H1 (cell line): ENCODE measurements around the gene PM20D1. TPM values are rescaled to one million over a fixed set of nuclear protein-coding genes. Genes with fewer than 3 reads are reported as not detected.

Experiments used
- CTCF ChIA-PET: fragments of 300-600 bp; sonication (Branson Sonifier 250); formaldehyde crosslinking; loops from one replicate; lab custom pipeline; 2021; ENCODE audit not compliant: partially characterized antibody; lab: Charles Lee
- POLR2A ChIA-PET: fragments of 300-600 bp; sonication (Branson Sonifier 250); formaldehyde crosslinking; loops from one replicate; lab custom pipeline; 2021; ENCODE audit warnings: inconsistent platforms; ENCODE audit not compliant: partially characterized antibody; lab: Charles Lee
- DNase-seq, 2 experiments: peaks; one replicate each; pipeline versions ENCODE4 v3.0.0 to v3.0.0-alpha.2; 2010 to 2022; ENCODE audit warnings: low spot score in 2 of 2, low read depth in 1 of 2, mixed read lengths in 1 of 2
- FAIRE-seq: peaks from 2 replicates; lab custom pipeline; 2011; peaks lifted over from hg19 to GRCh38; lab: Jason Lieb, UNC
- H2AFZ ChIP-seq: 2 replicates; pipeline ENCODE4 v1.8.1; 2012; ENCODE audit warnings: low read length, inconsistent platforms
- H2AK5ac ChIP-seq: 2 replicates; pipeline ENCODE4 v1.6.1; 2013; ENCODE audit warnings: low read depth, low read length
- H2BK120ac ChIP-seq: replicated peaks from 2 replicates; pipeline ENCODE3; 2013; ENCODE audit warnings: low read depth, low read length, inconsistent platforms
- H2BK12ac ChIP-seq: 2 replicates; pipeline ENCODE4 v1.6.1; 2013; ENCODE audit warnings: low read depth, low read length
- H2BK15ac ChIP-seq: 2 replicates; pipeline ENCODE4 v1.6.1; 2013; ENCODE audit warnings: low read length
- H2BK20ac ChIP-seq: 2 replicates; pipeline ENCODE4 v1.6.1; 2013; ENCODE audit warnings: low read length
- H2BK5ac ChIP-seq: 2 replicates; pipeline ENCODE4 v1.6.1; 2013; ENCODE audit warnings: low read depth, low read length
- H3K14ac ChIP-seq: 2 replicates; pipeline ENCODE4 v1.6.1; 2013; ENCODE audit warnings: inconsistent platforms; ENCODE audit not compliant: insufficient read length
- H3K18ac ChIP-seq: 2 replicates; pipeline ENCODE4 v1.6.1; 2013; ENCODE audit warnings: low read length; ENCODE audit errors: extremely low read depth
- H3K23ac ChIP-seq: 2 replicates; pipeline ENCODE4 v1.6.1; 2013; ENCODE audit warnings: inconsistent platforms; ENCODE audit not compliant: insufficient read length
- H3K23me2 ChIP-seq: 2 replicates; pipeline ENCODE4 v1.6.1; 2013; ENCODE audit warnings: low read depth, low read length
- H3K27ac ChIP-seq: 2 replicates; pipeline ENCODE4 v1.6.1; 2011; ENCODE audit warnings: low read depth, low read length, inconsistent platforms
- H3K27me3 ChIP-seq, 4 experiments: replicated peaks in 1 of 4; 1 replicate in 1 of 4; 2 replicates in 3 of 4; pipeline versions ENCODE4 v1.6.1 to v1.8.1; 2011 to 2013; ENCODE audit warnings: low read length in 3 of 4, mild to moderate bottlenecking in 3 of 4, inconsistent platforms in 2 of 4, mixed read lengths in 2 of 4, moderate library complexity in 1 of 4; ENCODE audit not compliant: control insufficient read depth in 3 of 4, insufficient read depth in 3 of 4; ENCODE audit errors: extremely low read depth in 1 of 4
- H3K36me3 ChIP-seq, 4 experiments: 2 replicates each; pipeline versions ENCODE4 v1.6.1 to v1.8.1; 2011 to 2013; ENCODE audit warnings: mild to moderate bottlenecking in 4 of 4, low read length in 3 of 4, moderate library complexity in 2 of 4, control low read depth in 1 of 4, inconsistent platforms in 1 of 4; ENCODE audit not compliant: insufficient read depth in 4 of 4, control insufficient read depth in 2 of 4
- H3K4ac ChIP-seq: replicated peaks from 2 replicates; pipeline ENCODE3; 2013; ENCODE audit warnings: low read length, low read depth, mixed read lengths, inconsistent platforms; ENCODE audit not compliant: insufficient read length
- H3K4me1 ChIP-seq, 4 experiments: replicated peaks in 1 of 4; 1 replicate in 1 of 4; 2 replicates in 3 of 4; pipeline versions ENCODE4 v1.6.1 to v1.8.1; 2011 to 2013; ENCODE audit warnings: low read length in 3 of 4, inconsistent platforms in 2 of 4, mixed read lengths in 1 of 4; ENCODE audit not compliant: insufficient read depth in 4 of 4, control insufficient read depth in 3 of 4
- H3K4me2 ChIP-seq, 2 experiments: 2 replicates each; pipeline versions ENCODE4 v1.6.1 to v1.8.1; 2011 to 2013; ENCODE audit warnings: low read depth in 2 of 2, low read length in 2 of 2, control low read depth in 1 of 2, inconsistent platforms in 1 of 2, mild to moderate bottlenecking in 1 of 2; ENCODE audit not compliant: insufficient read depth in 1 of 2
- H3K4me3 ChIP-seq, 4 experiments: fragments of 200-600, 300-600 bp in 1 of 4; sonication (generic), shearing (Covaris generic), sonication (Bioruptor Twin) in 1 of 4; 2 replicates each; pipeline versions ENCODE4 v1.5.1 to v1.8.1; 2011 to 2016; ENCODE audit warnings: low read length in 4 of 4, low read depth in 3 of 4, control low read depth in 2 of 4, inconsistent platforms in 2 of 4, mild to moderate bottlenecking in 2 of 4, mixed read lengths in 1 of 4, moderate library complexity in 1 of 4; ENCODE audit not compliant: insufficient read depth in 2 of 4; ENCODE audit errors: extremely low read depth in 1 of 4
- H3K56ac ChIP-seq: replicated peaks from 2 replicates; pipeline ENCODE3; 2013; ENCODE audit warnings: low read depth, mild to moderate bottlenecking, mixed read lengths, low read length, inconsistent platforms; ENCODE audit not compliant: insufficient read length
- H3K79me1 ChIP-seq: 2 replicates; pipeline ENCODE4 v1.6.1; 2013; ENCODE audit warnings: low read depth, low read length, control low read depth
- H3K79me2 ChIP-seq, 2 experiments: 2 replicates each; pipeline versions ENCODE4 v1.6.1 to v1.8.1; 2012 to 2013; ENCODE audit warnings: low read length in 2 of 2, mild to moderate bottlenecking in 2 of 2, inconsistent platforms in 1 of 2; ENCODE audit not compliant: insufficient read depth in 2 of 2, control insufficient read depth in 1 of 2
- H3K9ac ChIP-seq, 4 experiments: replicated peaks in 1 of 4; 1 replicate in 1 of 4; 2 replicates in 3 of 4; pipeline versions ENCODE4 v1.6.1 to v1.8.1; 2011 to 2013; ENCODE audit warnings: low read depth in 3 of 4, low read length in 3 of 4, control low read depth in 2 of 4, mild to moderate bottlenecking in 2 of 4, moderate library complexity in 2 of 4, inconsistent platforms in 1 of 4; ENCODE audit errors: extremely low read depth in 1 of 4
- H3K9me3 ChIP-seq, 2 experiments: 2 replicates each; pipeline versions ENCODE4 v1.6.1 to v1.8.1; 2012 to 2013; ENCODE audit warnings: mild to moderate bottlenecking in 2 of 2, moderate library complexity in 2 of 2, control low read depth in 1 of 2, inconsistent platforms in 1 of 2, low read depth in 1 of 2, low read length in 1 of 2, mixed read lengths in 1 of 2; ENCODE audit not compliant: insufficient read depth in 2 of 2
- H4K20me1 ChIP-seq, 2 experiments: replicated peaks in 1 of 2; 2 replicates each; pipeline versions ENCODE3 to v1.8.1; 2011 to 2013; ENCODE audit warnings: inconsistent platforms in 2 of 2, low read length in 2 of 2, mild to moderate bottlenecking in 1 of 2; ENCODE audit not compliant: insufficient read depth in 2 of 2, control insufficient read depth in 1 of 2
- H4K5ac ChIP-seq: 2 replicates; pipeline ENCODE4 v1.6.1; 2013; ENCODE audit warnings: low read length, low read depth, mixed read lengths, inconsistent platforms; ENCODE audit not compliant: insufficient read length
- H4K8ac ChIP-seq: 2 replicates; pipeline ENCODE4 v1.8.0; 2013; ENCODE audit warnings: mild to moderate bottlenecking, moderate library complexity, low read length, inconsistent platforms; ENCODE audit not compliant: insufficient read depth; ENCODE audit errors: extremely low read depth
- H4K91ac ChIP-seq: replicated peaks from 2 replicates; pipeline ENCODE3; 2013; ENCODE audit warnings: low read length, mixed read lengths, inconsistent platforms; ENCODE audit not compliant: insufficient read length
- ATF2 ChIP-seq: IDR thresholded peaks from 2 replicates; pipeline ENCODE4 v1.6.1; 2012; ENCODE audit warnings: low read length, inconsistent platforms
- CBX5 ChIP-seq: fragments of 300-800, 300-1000 bp; sonication (generic); IDR thresholded peaks from 2 replicates; pipeline ENCODE4 v1.7.1; 2016; ENCODE audit warnings: antibody characterized with exemption, low read length, low read depth
- GABPA ChIP-seq: IDR thresholded peaks from 2 replicates; pipeline ENCODE4 v1.6.1; 2011; ENCODE audit warnings: mild to moderate bottlenecking, low read length, moderate library complexity, borderline replicate concordance; ENCODE audit not compliant: insufficient read depth
- MAFK ChIP-seq: IDR thresholded peaks from 2 replicates; pipeline ENCODE4 v1.6.1; 2012; ENCODE audit warnings: low read depth, mild to moderate bottlenecking, improper control_type of control experiment, low read length
- POU5F1 ChIP-seq: IDR thresholded peaks from 2 replicates; pipeline ENCODE4 v1.6.1; 2011; ENCODE audit warnings: low read depth, mild to moderate bottlenecking, low read length, moderate library complexity
- RBBP5 ChIP-seq: IDR thresholded peaks from 2 replicates; pipeline ENCODE4 v1.7.1; 2012; ENCODE audit warnings: low read depth, mild to moderate bottlenecking, inconsistent platforms, low read length, moderate library complexity, borderline replicate concordance
- RXRA ChIP-seq: IDR thresholded peaks from 2 replicates; pipeline ENCODE4 v1.6.1; 2011; ENCODE audit warnings: low read depth, mild to moderate bottlenecking, low read length, moderate library complexity; ENCODE audit not compliant: insufficient read depth
- USF2 ChIP-seq: IDR thresholded peaks from 2 replicates; pipeline ENCODE4 v1.6.1; 2011; ENCODE audit warnings: low read length, improper control_type of control experiment
- ZNF274 ChIP-seq: IDR thresholded peaks from 2 replicates; pipeline ENCODE4 v1.7.0; 2012; ENCODE audit warnings: low read length, borderline replicate concordance; ENCODE audit errors: extremely low read depth
- WGBS, 2 experiments: shearing (Covaris generic) in 1 of 2; methylation state at CpG; one replicate each; pipeline versions ENCODE4 v1.1.6 to v1.1.7; 2013 to 2015; ENCODE audit warnings: low lambda C conversion rate in 2 of 2, mixed read lengths in 2 of 2, inconsistent platforms in 1 of 2, low coverage in 1 of 2, missing lambda C conversion rate in 1 of 2; ENCODE audit not compliant: insufficient replicate concordance in 2 of 2, insufficient coverage in 1 of 2, insufficient read length in 1 of 2; ENCODE audit errors: extremely low coverage in 1 of 2, missing lambda C conversion rate in 1 of 2; 5-methylcytosine and 5-hydroxymethylcytosine counted together
- polyA plus RNA-seq, 7 experiments: library from polyadenylated mRNA; depleted of rRNA in 3 of 7; stranded (reverse) in 5 of 7; unstranded in 2 of 7; fragments of >200 nt in 5 of 7; fragments of 200-250 nt in 2 of 7; gene quantifications; 1 replicate in 5 of 7; 2 replicates in 1 of 7; 4 replicates in 1 of 7; pipeline versions ENCODE4 v1.2.1 to v1.2.3, GENCODE V29; 2011 to 2013; ENCODE audit warnings: missing spikeins in 2 of 7, mixed read lengths in 2 of 7
- total RNA-seq: library from RNA; stranded (reverse); fragmentation: NEBNext Ultra II Directional; extraction: Animal tissue kit (Norgen Biotek cat#: 25700); gene quantifications from 2 replicates; pipeline ENCODE4 v1.2.1, GENCODE V29; 2021

Gene PM20D1
- total and polyA plus RNA-seq, 2 of the 8 experiments (the other 6 are each of a cell fraction or from before 2014, with no cell fraction given), result 0.05 TPM; not detected in 1

- Histone ChIP-seq H4K5ac (no peak overlapping the region), H2AK5ac (no peak overlapping the region), H3K4me3 (no peak overlapping the region), H3K9me3 (no peaks in the 10 kb centered on the region), H3K23ac (no peak overlapping the region), H2BK12ac (no peak overlapping the region), H3K9ac (no peak overlapping the region), H3K79me2 (no peaks in the 10 kb centered on the region), H3K4ac (no peak overlapping the region), H3K27me3 (no peaks in the 10 kb centered on the region), H3K36me3 (no peaks in the 10 kb centered on the region), H3K56ac (no peak overlapping the region), H3K4me1 (no peaks in the 10 kb centered on the region), H3K23me2 (no peaks in the 10 kb centered on the region), H3K4me2 (no peak overlapping the region), H2AFZ (no peak overlapping the region), H4K20me1 (no peaks in the 10 kb centered on the region), H2BK5ac (no peak overlapping the region), H2BK15ac (no peak overlapping the region), H3K14ac (no peak overlapping the region), H3K79me1 (no peaks in the 10 kb centered on the region), H2BK120ac (no peak overlapping the region), H2BK20ac (no peak overlapping the region), H4K8ac (no peak overlapping the region), H3K18ac (no peak overlapping the region), H3K27ac (no peak overlapping the region), H4K91ac (no peak overlapping the region)
- 72% methylated on average over 6 of the region's 6 CpGs; no CpG with 5 or more reads in 1 of the 2 experiments for WGBS, 2 experiments
- FAIRE-seq (no peak), DNase-seq (no peak)
- ChIA-PET POLR2A (interaction anchor here (1.0 to 1.2 kb wide), 2 partner anchors 8 to 45 kb away, joined by 4 to 6 read pairs; partner anchors contain the start of genes PM20D1 and SLC41A1), CTCF (interaction anchor here (1.1 to 2.0 kb wide), 7 partner anchors 9 to 119 kb away, joined by 3 to 10 read pairs (median 4); partner anchors contain the start of gene PM20D1)
- TF ChIP-seq POU5F1, result no peak
- no peak for TF ChIP-seq CBX5
- TF ChIP-seq GABPA, result no peak
- no peak for TF ChIP-seq ZNF274
- no peak for TF ChIP-seq MAFK
- no peak for TF ChIP-seq RBBP5
- no peak for TF ChIP-seq USF2
- no peak for TF ChIP-seq ATF2
- TF ChIP-seq RXRA, result no peak
Observed at GRCh38 chr1:205858141-205858961, 8.4 kb upstream of the PM20D1 start.
